Endothelial cell of hepatic sinusoid (primary cell): ENCODE results near the gene TBC1D7.

ENCODE experiments used
- in situ Hi-C: cut with HindIII; loops from 2 replicates; pipeline ENCODE4 v1.10.0; 2017; ENCODE audit warnings: low sequenced_read_pairs

The TBC1D7 gene

GRCh38 chr6:13357551-13358075 lies 29.3 kb upstream of the TBC1D7 start:
- in situ Hi-C loops = no loop called here

DNA sequence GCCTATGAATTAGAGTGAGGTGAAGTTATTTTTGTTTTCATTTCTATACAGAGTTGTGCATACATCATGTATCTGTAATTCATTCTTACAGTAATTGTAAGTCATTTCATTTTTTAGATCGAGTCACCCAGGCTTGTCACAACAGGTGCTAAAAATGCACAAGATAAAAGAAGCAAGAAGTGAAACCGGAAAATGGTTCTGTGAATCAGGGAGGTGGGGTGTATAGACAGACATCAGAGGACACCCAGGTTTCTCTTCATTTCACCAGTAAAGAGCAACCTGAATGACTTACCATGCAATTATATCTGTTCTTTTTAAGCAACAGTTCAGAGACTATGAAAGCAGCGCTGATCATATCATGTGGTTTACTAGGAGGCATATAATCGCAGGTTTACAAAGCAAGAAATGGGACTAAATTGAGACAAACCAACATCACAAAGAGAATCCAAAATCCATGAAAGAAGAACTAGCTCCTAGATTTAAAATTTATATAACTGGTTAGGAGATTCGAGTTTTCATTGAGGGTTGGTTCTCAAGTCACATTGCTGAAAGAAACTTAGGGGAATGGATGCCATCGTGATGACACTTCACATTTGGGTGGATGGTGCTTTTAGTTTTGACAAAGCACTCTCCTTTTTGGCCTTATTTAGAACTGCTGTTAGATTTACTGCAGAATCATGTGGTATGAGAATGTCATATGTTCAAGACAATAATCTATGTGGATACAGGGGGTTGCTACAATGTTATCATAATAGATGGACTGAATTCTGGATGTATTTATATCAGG lies 27.9 kb upstream of the TBC1D7 start:
- in situ Hi-C loops = no loop called here

GRCh38 chr6:13355043-13355945 lies 27.0 kb upstream of the TBC1D7 start:
- in situ Hi-C loops = no loop called here

- in situ Hi-C loops = no loop called here
These were observed 26.1 kb upstream of the TBC1D7 start for GRCh38 chr6:13354331-13355042.

DNA sequence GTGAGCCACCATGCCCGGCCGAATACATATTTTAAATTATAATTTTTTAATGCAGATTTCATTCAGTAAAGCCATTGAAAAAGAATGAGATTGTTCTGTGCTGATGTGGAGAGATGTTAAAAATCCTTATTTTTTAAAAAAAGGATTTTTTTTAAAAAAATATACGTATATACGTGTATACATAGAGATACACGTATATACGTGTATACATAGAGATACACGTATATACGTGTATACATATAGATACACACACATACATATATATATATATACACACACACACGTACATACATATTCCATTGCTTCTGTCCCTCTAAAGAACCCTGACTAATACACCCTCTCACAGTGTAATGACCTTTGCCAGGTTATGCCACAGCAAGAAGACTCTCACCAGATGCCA lies 23.8 kb upstream of the TBC1D7 start:
- in situ Hi-C loops = no loop called here

DNA sequence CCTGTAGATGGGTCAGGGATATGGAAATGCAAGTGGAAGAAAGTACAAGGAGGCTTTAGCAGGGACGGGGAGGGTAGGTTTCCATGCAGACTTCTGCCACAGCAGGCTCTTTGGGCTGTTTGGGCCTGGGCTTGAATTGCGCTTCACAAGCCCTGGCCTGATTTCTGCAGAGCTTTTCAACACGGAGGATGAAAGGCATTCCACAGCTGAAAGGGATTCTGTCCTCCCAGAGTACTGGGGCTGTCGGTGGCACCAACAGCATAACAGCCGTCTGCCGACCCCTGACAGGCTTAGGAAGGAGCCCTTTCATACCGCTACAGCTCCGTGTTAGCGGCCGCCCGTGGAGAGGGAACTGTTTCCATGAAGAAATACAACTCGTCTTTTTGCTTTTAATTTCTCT lies 22.9 kb upstream of the TBC1D7 start:
- in situ Hi-C loops = no loop called here

DNA sequence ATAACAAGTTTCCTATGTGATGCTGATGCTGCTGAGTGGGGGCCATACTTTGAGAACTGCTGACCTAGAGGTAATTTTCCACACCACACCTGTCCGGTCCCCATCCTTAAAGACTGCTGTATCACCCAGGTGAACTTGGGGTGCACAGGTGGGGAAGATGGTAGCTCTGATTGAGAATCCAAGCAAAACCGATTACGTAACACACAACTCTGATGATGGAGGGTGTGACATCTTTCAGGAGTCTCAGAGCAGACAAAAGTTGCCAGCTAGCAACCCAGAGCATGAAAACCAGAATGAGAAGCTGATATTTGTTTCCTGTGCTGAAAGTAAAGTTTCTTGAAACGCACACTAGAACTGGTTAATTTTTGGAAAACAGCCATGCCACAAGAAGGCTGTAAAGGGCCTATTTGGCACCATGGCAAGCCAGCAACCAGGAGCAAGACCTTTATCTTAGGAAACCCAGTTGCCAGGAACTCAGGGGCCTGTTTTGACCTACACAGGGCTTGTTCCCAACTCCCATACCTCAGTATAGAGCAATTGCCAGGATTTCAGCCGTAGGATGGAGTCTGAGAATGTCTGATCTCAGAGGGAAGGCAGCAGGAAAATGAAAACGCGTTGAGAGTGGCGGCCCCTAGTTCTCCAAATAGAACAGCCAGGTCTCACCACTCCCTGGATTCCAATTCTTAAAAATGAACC lies 21.6 kb upstream of the TBC1D7 start:
- in situ Hi-C loops = loop anchor here (25.0 kb wide), 1 partner anchor 187 kb away; no protein-coding TSS in a partner anchor

- in situ Hi-C loops = loop anchor here (25.0 kb wide), 1 partner anchor 189 kb away; no protein-coding TSS in a partner anchor
These were observed 20.2 kb upstream of the TBC1D7 start for GRCh38 chr6:13348334-13349113.

GRCh38 chr6:13346245-13346644 lies 17.9 kb upstream of the TBC1D7 start:
- in situ Hi-C loops = loop anchor here (25.0 kb wide), 1 partner anchor 191 kb away; no protein-coding TSS in a partner anchor

DNA sequence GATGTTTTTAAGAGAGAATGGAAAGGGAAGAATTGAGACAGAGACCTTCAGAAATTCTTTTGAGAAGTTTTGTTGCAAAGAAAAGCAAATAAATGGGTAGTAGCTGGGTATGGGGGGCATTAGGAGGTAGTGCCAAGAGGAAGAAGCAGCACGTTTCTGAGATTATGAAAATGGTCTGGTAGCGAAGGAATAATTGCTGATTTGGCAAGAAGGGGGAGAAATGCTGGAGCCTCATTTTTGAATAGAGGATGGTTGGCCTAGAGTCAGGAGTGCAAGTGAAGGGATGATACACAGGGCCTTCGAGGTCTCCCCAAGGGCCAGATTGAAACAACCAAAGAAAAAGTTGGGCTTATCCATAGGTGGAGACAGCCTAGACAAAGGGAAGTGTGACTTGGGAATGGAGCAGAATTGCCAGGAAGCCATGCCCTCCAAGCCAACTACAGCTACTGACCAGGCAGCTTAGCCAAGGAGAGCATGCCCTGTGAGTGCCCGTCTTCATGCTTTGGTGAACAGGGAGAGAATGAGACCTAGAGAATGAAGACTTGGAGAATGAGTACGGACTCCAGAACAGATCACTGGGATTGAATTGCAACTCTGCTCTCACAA lies 14.2 kb upstream of the TBC1D7 start:
- in situ Hi-C loops = loop anchor here (25.0 kb wide), 1 partner anchor 195 kb away; no protein-coding TSS in a partner anchor

GRCh38 chr6:13339863-13340630 lies 11.7 kb upstream of the TBC1D7 start:
- in situ Hi-C loops = loop anchor here (25.0 kb wide), 1 partner anchor 197 kb away; no protein-coding TSS in a partner anchor

DNA sequence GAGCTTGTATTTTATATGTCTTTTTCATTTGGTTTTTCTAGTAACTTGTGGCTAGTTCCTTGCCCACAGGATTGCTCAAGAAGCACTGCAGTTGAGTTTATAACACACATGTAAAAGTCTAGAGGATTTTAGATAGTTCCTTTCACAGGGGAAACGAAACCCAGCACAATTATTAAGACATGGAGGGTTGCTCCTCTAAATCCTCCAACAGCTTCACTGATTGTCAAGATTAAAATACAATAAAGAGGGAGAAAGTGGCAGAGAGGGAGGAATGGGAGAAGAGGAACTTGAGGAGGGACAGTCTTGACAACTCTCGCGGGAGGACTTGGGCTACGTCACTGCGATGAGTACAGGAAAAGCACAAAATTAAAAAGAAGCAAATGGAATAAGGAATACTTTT lies 9.7 kb upstream of the TBC1D7 start:
- in situ Hi-C loops = loop anchor here (25.0 kb wide), 1 partner anchor 199 kb away; no protein-coding TSS in a partner anchor

GRCh38 chr6:13336553-13336952 lies 8.2 kb upstream of the TBC1D7 start:
- in situ Hi-C loops = loop anchor here (25.0 kb wide), 1 partner anchor 201 kb away; no protein-coding TSS in a partner anchor

GRCh38 chr6:13334953-13335352 lies 6.6 kb upstream of the TBC1D7 start:
- in situ Hi-C loops = loop anchor here (5.0 to 25.0 kb wide), 2 partner anchors 83 to 202 kb away; no protein-coding TSS in a partner anchor

DNA sequence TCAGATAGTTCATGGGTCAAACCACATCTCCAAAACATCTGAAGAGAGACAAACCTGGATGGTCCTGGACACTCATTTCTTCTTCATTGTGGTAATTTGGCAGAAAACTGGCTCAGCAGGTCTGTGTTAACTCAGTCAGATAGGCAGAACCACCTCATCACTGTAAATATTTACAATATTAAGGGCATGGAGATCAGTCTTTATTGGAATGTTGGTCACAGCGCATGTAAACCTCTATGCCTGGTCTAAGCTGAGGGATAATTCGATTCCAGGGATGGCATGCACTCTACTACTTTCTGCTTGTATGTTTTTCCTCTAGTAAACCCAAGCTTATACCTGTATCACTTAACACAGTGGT lies 4.0 kb upstream of the TBC1D7 start:
- in situ Hi-C loops = loop anchor here (5.0 to 25.0 kb wide), 2 partner anchors 80 to 205 kb away; no protein-coding TSS in a partner anchor

DNA sequence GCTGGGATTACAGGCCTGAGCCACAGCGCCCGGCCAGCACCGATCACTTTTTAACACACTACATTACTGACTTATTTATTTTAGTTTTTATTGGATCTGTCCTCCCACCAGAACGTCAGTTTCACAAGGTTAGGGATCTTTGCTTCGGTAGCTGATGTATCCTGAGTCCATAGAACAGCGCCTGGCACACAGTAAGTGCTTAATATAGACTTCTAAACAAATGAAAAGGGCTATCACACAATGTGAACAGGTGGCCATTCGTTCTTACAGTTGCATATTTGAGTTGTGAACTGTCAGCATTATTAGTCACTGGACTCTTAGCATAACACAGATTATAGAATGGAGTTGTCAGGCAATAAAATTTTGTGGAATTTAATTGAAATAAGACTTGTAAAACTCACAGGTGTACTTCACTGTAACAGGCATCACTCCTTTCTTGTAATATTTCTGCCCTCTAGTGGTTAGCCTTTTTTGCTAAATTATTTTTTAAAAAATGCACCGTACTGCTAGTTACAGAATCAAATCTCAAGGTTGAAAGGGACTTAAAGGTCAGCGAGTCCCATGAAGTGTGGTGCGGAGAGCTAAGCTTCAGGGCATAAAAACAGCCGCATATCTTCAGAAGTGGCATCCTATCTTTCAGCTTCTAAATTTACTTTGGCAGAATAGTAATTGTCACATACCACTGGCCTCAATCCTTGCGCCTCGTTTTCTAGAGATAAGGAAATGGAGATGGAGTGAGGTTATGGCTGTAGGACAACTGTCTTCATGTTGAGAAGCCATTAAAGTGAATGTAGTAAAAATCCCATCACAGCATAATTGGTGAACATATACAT lies 3.4 kb upstream of the TBC1D7 start:
- in situ Hi-C loops = loop anchor here (5.0 to 25.0 kb wide), 2 partner anchors 79 to 206 kb away; no protein-coding TSS in a partner anchor

- in situ Hi-C loops = loop anchor here (25.0 kb wide), 1 partner anchor 208 kb away; no protein-coding TSS in a partner anchor
These were observed 492 bp upstream of the TBC1D7 start for GRCh38 chr6:13328875-13329183.
